SK-N-SH (cell line): ENCODE results near the gene LCOR.

Experiments used
- ELF1 ChIP-seq: IDR thresholded peaks from 2 replicates; pipeline ENCODE4 v1.4.0; 2012
- EP300 ChIP-seq, 2 experiments: IDR thresholded peaks; 2 replicates each; pipeline versions ENCODE4 v1.4.0 to v1.6.1; 2012; ENCODE audit warnings: borderline replicate concordance in 1 of 2, low read depth in 1 of 2, low read length in 1 of 2
- EZH2phosphoT487 ChIP-seq: fragments of 200-600 bp; sonication (generic); IDR thresholded peaks from 2 replicates; pipeline ENCODE4 v1.6.1; 2017; ENCODE audit warnings: low read depth, mixed run types, mild to moderate bottlenecking, antibody characterized with exemption, moderate library complexity, borderline replicate concordance
- GABPA ChIP-seq: IDR thresholded peaks from 2 replicates; pipeline ENCODE4 v1.4.0; 2012; ENCODE audit warnings: low read depth, mild to moderate bottlenecking
- GATA2 ChIP-seq: sonication (generic); formaldehyde crosslinking; IDR thresholded peaks from 2 replicates; pipeline ENCODE4 v1.5.0; 2020; ENCODE audit warnings: mild to moderate bottlenecking, missing genetic modification reagents
- MXI1 ChIP-seq: IDR thresholded peaks from 2 replicates; pipeline ENCODE4 v1.6.1; 2012; ENCODE audit warnings: mild to moderate bottlenecking, low read depth, low read length, improper control_type of control experiment
- POLR2AphosphoS5 ChIP-seq: IDR thresholded peaks from 2 replicates; pipeline ENCODE4 v1.6.1; 2012; ENCODE audit warnings: low read depth, low read length
- RAD21 ChIP-seq: IDR thresholded peaks from 2 replicates; pipeline ENCODE4 v1.6.1; 2012; ENCODE audit warnings: mild to moderate bottlenecking, low read length
- SIN3A ChIP-seq: IDR thresholded peaks from 2 replicates; pipeline ENCODE4 v1.6.1; 2012; ENCODE audit warnings: low read depth, mild to moderate bottlenecking, low read length, moderate library complexity, borderline replicate concordance
- TAF1 ChIP-seq: IDR thresholded peaks from 2 replicates; pipeline ENCODE4 v1.6.1; 2012; ENCODE audit warnings: low read depth, mild to moderate bottlenecking, low read length, moderate library complexity, borderline replicate concordance
- TEAD4 ChIP-seq: IDR thresholded peaks from 2 replicates; pipeline ENCODE4 v1.4.0; 2012; ENCODE audit warnings: mild to moderate bottlenecking, borderline replicate concordance; ENCODE audit not compliant: insufficient read depth
- TF ChIP-seq, protein P1 (sequence below): fragments of 200-600 bp; sonication (generic); IDR thresholded peaks from 2 replicates; pipeline ENCODE4 v1.6.1; 2017; ENCODE audit warnings: antibody characterized with exemption, mild to moderate bottlenecking, moderate library complexity
- TF ChIP-seq, protein P2 (sequence below): IDR thresholded peaks from 2 replicates; pipeline ENCODE4 v1.4.0; 2012; ENCODE audit warnings: low read depth
- TF ChIP-seq, protein P3 (sequence below): fragments of 150-350 bp; IDR thresholded peaks from 2 replicates; pipeline ENCODE4 v1.6.1; 2017; ENCODE audit warnings: antibody characterized with exemption, low read length, low read depth, borderline replicate concordance

DNA sequence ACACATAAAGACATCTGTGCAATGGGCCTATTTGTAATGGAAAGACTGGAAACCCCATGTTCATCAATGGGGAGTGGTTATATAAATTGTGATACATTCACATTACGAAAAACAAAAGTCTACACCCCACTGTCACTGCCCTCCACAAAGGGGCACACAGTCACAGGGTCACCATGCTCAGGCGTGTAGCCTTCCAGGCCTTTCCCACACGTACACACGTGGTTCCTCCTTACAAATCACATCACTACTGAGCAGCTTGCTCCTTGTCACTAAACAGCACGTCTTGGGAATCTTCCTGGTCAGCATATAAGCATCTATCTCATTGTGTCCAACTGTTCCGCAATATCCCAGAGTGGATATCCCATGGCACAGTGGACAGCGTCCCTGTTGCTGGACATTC lies 190.5 kb downstream of the LCOR start:
- no peak for TF ChIP-seq TEAD4
- no peak for TF ChIP-seq RAD21
- no peak for TF ChIP-seq TAF1
- TF ChIP-seq GABPA = no peak
- TF ChIP-seq SIN3A = no peak
- TF ChIP-seq EP300 (IDR thresholded peaks at IDR 0.05; ENCODE audit: borderline replicate concordance in 1 of 2, low read depth in 1 of 2, low read length in 1 of 2) = no peak
- TF ChIP-seq, protein P1, sequence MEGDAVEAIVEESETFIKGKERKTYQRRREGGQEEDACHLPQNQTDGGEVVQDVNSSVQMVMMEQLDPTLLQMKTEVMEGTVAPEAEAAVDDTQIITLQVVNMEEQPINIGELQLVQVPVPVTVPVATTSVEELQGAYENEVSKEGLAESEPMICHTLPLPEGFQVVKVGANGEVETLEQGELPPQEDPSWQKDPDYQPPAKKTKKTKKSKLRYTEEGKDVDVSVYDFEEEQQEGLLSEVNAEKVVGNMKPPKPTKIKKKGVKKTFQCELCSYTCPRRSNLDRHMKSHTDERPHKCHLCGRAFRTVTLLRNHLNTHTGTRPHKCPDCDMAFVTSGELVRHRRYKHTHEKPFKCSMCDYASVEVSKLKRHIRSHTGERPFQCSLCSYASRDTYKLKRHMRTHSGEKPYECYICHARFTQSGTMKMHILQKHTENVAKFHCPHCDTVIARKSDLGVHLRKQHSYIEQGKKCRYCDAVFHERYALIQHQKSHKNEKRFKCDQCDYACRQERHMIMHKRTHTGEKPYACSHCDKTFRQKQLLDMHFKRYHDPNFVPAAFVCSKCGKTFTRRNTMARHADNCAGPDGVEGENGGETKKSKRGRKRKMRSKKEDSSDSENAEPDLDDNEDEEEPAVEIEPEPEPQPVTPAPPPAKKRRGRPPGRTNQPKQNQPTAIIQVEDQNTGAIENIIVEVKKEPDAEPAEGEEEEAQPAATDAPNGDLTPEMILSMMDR = no peak
- TF ChIP-seq, protein P2, sequence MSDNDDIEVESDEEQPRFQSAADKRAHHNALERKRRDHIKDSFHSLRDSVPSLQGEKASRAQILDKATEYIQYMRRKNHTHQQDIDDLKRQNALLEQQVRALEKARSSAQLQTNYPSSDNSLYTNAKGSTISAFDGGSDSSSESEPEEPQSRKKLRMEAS = no peak
- TF ChIP-seq ELF1 = no peak
- TF ChIP-seq POLR2AphosphoS5 = no peak
- TF ChIP-seq, protein P3, sequence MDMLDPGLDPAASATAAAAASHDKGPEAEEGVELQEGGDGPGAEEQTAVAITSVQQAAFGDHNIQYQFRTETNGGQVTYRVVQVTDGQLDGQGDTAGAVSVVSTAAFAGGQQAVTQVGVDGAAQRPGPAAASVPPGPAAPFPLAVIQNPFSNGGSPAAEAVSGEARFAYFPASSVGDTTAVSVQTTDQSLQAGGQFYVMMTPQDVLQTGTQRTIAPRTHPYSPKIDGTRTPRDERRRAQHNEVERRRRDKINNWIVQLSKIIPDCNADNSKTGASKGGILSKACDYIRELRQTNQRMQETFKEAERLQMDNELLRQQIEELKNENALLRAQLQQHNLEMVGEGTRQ = no peak
- no peak for TF ChIP-seq EZH2phosphoT487
- no peak for TF ChIP-seq GATA2
- TF ChIP-seq MXI1 = no peak
